ENCODE results near the gene CDK5. TPM values are rescaled to one million over a fixed set of nuclear protein-coding genes. Genes with fewer than 3 reads are reported as not detected.

CDK5 gene
- total and polyA plus RNA-seq, 9 of the 15 experiments (the other 6 are each of a cell fraction or from before 2014, with no cell fraction given): 3.2 to 38.0 (median 27.5) TPM

DNA sequence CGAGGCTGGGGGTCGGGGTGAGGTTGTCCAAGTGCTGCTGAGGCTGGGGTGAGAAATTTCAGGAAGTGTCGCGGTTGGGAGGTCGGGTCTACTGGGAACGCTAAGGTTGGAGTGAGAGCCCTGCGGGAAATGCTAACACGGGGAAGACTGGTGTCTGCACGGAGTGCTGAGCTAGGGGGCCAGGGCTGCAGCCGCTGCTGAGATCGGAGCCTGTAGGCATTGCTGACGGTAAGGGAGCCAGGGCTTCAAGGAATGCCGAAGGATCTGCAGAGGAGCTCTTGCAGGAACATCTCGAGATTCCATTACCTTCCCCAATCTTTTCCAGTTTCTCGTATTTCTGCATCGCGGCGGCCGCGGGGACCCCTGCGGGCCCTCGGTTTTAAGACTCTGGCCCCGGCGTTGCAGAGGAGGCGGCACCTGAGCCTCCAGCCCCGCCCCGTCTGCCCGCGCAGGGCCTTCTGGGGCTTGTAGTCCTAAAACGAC, at the start of gene CDK5 (continued):
- 0 out of 2 replicates have a peak, but pooled peaks have one; percentile 68 for TF ChIP-seq RFX7 (CRISPR knock-in tag; IDR thresholded peaks at IDR 0.05)
- TF ChIP-seq CC2D1A (IDR thresholded peaks at IDR 0.05): peak; percentile 12; the same call in 1 of the 2 replicates
- TF ChIP-seq TEAD4 (IDR thresholded peaks at IDR 0.05; ENCODE audit: low read length): 0 out of 2 replicates have a peak, but pooled peaks have one; percentile 15
- no peak for TF ChIP-seq TEAD4 (CRISPR knock-in tag; IDR thresholded peaks at IDR 0.05; ENCODE audit: borderline replicate concordance)
- TF ChIP-seq FOXJ2 (tag; IDR thresholded peaks at IDR 0.05): no peak
- TF ChIP-seq ZNF830 (CRISPR knock-in tag; IDR thresholded peaks at IDR 0.05): peak; percentile 50; the same call in 1 of the 2 replicates
- 0 out of 2 replicates have a peak, but pooled peaks have one; percentile 25 for TF ChIP-seq DEAF1 (CRISPR knock-in tag; IDR thresholded peaks at IDR 0.05)
- TF ChIP-seq ZNF644 (tag; IDR thresholded peaks at IDR 0.05; ENCODE audit: low read depth): no peak
- TF ChIP-seq SREBF2 (CRISPR knock-in tag; IDR thresholded peaks at IDR 0.05): 0 out of 2 replicates have a peak, but pooled peaks have one; percentile 10
- TF ChIP-seq BMI1 (IDR thresholded peaks at IDR 0.05; ENCODE audit: low read length): no peak
- TF ChIP-seq, protein P1, sequence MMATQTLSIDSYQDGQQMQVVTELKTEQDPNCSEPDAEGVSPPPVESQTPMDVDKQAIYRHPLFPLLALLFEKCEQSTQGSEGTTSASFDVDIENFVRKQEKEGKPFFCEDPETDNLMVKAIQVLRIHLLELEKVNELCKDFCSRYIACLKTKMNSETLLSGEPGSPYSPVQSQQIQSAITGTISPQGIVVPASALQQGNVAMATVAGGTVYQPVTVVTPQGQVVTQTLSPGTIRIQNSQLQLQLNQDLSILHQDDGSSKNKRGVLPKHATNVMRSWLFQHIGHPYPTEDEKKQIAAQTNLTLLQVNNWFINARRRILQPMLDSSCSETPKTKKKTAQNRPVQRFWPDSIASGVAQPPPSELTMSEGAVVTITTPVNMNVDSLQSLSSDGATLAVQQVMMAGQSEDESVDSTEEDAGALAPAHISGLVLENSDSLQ (IDR thresholded peaks at IDR 0.05): no peak
- peak; percentile 13 for TF ChIP-seq NEUROD1 (IDR thresholded peaks at IDR 0.05; ENCODE audit: borderline replicate concordance, low read depth, low read length, partially characterized antibody)
- TF ChIP-seq FIP1L1 (IDR thresholded peaks at IDR 0.05; ENCODE audit: low read depth, low read length, poor library complexity, severe bottlenecking): peak; percentile 11
- 0 out of 2 replicates have a peak, but pooled peaks have one; percentile 37 for TF ChIP-seq ZFP1 (CRISPR knock-in tag; IDR thresholded peaks at IDR 0.05)
- TF ChIP-seq AFF4 (CRISPR knock-in tag; IDR thresholded peaks at IDR 0.05): no peak
- TF ChIP-seq, protein P2, sequence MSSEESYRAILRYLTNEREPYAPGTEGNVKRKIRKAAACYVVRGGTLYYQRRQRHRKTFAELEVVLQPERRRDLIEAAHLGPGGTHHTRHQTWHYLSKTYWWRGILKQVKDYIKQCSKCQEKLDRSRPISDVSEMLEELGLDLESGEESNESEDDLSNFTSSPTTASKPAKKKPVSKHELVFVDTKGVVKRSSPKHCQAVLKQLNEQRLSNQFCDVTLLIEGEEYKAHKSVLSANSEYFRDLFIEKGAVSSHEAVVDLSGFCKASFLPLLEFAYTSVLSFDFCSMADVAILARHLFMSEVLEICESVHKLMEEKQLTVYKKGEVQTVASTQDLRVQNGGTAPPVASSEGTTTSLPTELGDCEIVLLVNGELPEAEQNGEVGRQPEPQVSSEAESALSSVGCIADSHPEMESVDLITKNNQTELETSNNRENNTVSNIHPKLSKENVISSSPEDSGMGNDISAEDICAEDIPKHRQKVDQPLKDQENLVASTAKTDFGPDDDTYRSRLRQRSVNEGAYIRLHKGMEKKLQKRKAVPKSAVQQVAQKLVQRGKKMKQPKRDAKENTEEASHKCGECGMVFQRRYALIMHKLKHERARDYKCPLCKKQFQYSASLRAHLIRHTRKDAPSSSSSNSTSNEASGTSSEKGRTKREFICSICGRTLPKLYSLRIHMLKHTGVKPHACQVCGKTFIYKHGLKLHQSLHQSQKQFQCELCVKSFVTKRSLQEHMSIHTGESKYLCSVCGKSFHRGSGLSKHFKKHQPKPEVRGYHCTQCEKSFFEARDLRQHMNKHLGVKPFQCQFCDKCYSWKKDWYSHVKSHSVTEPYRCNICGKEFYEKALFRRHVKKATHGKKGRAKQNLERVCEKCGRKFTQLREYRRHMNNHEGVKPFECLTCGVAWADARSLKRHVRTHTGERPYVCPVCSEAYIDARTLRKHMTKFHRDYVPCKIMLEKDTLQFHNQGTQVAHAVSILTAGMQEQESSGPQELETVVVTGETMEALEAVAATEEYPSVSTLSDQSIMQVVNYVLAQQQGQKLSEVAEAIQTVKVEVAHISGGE (CRISPR knock-in tag; IDR thresholded peaks at IDR 0.05): 0 out of 6 replicates have a peak, but pooled peaks of 1 of the 3 experiments have one; percentile 13
- TF ChIP-seq NBN (IDR thresholded peaks at IDR 0.05; ENCODE audit: low read depth): no peak
- TF ChIP-seq SMARCE1 (IDR thresholded peaks at IDR 0.05): 0 out of 2 replicates have a peak, but pooled peaks have one; percentile 20

Measured in K562 (cell line).